Activated B cell treated with CpG ODN at 0.5 μM for 24 hours (primary cell): ENCODE measurements around the gene KCP. TPM values are rescaled to one million over a fixed set of nuclear protein-coding genes. Genes with fewer than 3 reads are reported as not detected.

Source experiments
- ATAC-seq: fragments of 200-7000 bp; cut with Tn5 transposase; one replicate; pipeline ENCODE4 v1.10.0; 2021; ENCODE audit warnings: low read depth, mild to moderate bottlenecking, moderate library complexity
- CTCF ChIA-PET: fragments of 350-600 bp; sonication (Branson Sonifier 250); formaldehyde crosslinking; loops from one replicate; lab custom pipeline; 2021; ENCODE audit warnings: antibody characterized with exemption; lab: Charles Lee
- POLR2A ChIA-PET: fragments of 350-600 bp; sonication (Branson Sonifier 250); formaldehyde crosslinking; loops from one replicate; lab custom pipeline; 2021; ENCODE audit warnings: antibody characterized with exemption; lab: Charles Lee
- DNase-seq: peaks from one replicate; pipeline ENCODE4 v3.0.0; 2022
- H3K27ac Mint-ChIP-seq: one replicate; pipeline ENCODE4 v1.8.0; 2020; ENCODE audit warnings: mixed read lengths
- H3K27me3 Mint-ChIP-seq: one replicate; pipeline ENCODE4 v1.8.0; 2021; ENCODE audit warnings: mixed read lengths
- H3K36me3 Mint-ChIP-seq: one replicate; pipeline ENCODE4 v1.8.0; 2021; ENCODE audit warnings: low read depth, mixed read lengths
- H3K4me1 Mint-ChIP-seq: one replicate; pipeline ENCODE4 v1.8.0; 2021; ENCODE audit warnings: mixed read lengths
- H3K4me3 Mint-ChIP-seq: one replicate; pipeline ENCODE4 v1.8.0; 2020; ENCODE audit warnings: mild to moderate bottlenecking, mixed read lengths
- H3K9me3 Mint-ChIP-seq: one replicate; pipeline ENCODE4 v1.8.0; 2020; ENCODE audit warnings: mixed read lengths
- CTCF ChIP-seq: fragments of 200-600 bp; IDR thresholded peaks from one replicate; pipeline ENCODE4 v1.8.0; 2022; ENCODE audit warnings: antibody characterized with exemption, mild to moderate bottlenecking
- intact Hi-C: fragments of 100-400 bp; cut with micrococcal nuclease; formaldehyde crosslinking; loops from one replicate; pipeline ENCODE4 v1.15.1; 2024
- total RNA-seq: library from RNA; stranded (reverse); gene quantifications from 2 replicates; pipeline ENCODE4 v1.2.3, GENCODE V29; 2022

Gene KCP
- total RNA-seq, 1 donor from 2014 or later: 4.1 TPM

GRCh38 chr7:128906001-128906765, 4.3 kb downstream of the KCP start:
- no peak overlapping the region for H3K4me3 Mint-ChIP-seq
- H3K27me3 Mint-ChIP-seq: peaks cover 16% of the 10 kb centered on the region
- H3K9me3 Mint-ChIP-seq: no peaks in the 10 kb centered on the region
- H3K4me1 Mint-ChIP-seq: peaks cover 15% of the 10 kb centered on the region
- ATAC-seq (no peak), DNase-seq (no peak)
- no peak overlapping the region for H3K27ac Mint-ChIP-seq
- ChIA-PET POLR2A (no interaction called here), CTCF (no interaction called here)
- intact Hi-C loops: loop anchor here (10.0 kb wide), 2 partner anchors 369 to 569 kb away; no protein-coding TSS in a partner anchor
- no peaks in the 10 kb centered on the region for H3K36me3 Mint-ChIP-seq
- TF ChIP-seq CTCF: no peak

- H3K27ac Mint-ChIP-seq: no peak overlapping the region
- H3K27me3 Mint-ChIP-seq: peaks cover 7% of the 10 kb centered on the region
- no peak for TF ChIP-seq CTCF
- peaks cover 8% of the 10 kb centered on the region for H3K4me1 Mint-ChIP-seq
- DNase-seq (no peak), ATAC-seq (peak; percentile 90)
- POLR2A ChIA-PET: interaction anchor here (1.4 to 2.5 kb wide), 2 partner anchors 10 to 35 kb away, joined by 4 to 7 read pairs; no protein-coding TSS in a partner anchor
- H3K4me3 Mint-ChIP-seq: no peak overlapping the region
- intact Hi-C loops: loop anchor here (1.0 to 10.0 kb wide), 9 partner anchors 36 to 570 kb away; no protein-coding TSS in a partner anchor
- no peaks in the 10 kb centered on the region for H3K36me3 Mint-ChIP-seq
- H3K9me3 Mint-ChIP-seq: no peaks in the 10 kb centered on the region
- CTCF ChIA-PET: interaction anchor here (0.8 to 2.6 kb wide), 3 partner anchors 185 to 187 kb away, joined by 3 to 18 read pairs (median 5); no protein-coding TSS in a partner anchor
These were observed 5.9 kb downstream of the KCP start for GRCh38 chr7:128904381-128905197.

- ATAC-seq: no peak
- POLR2A ChIA-PET: interaction anchor here (1.4 to 2.5 kb wide), 2 partner anchors 11 to 36 kb away, joined by 4 to 7 read pairs; no protein-coding TSS in a partner anchor
- no peaks in the 10 kb centered on the region for H3K27me3 Mint-ChIP-seq
These were observed 6.7 kb downstream of the KCP start for GRCh38 chr7:128903621-128904361.

More at GRCh38 chr7:128903621-128904361, 6.7 kb downstream of the KCP start:
- H3K27ac Mint-ChIP-seq: no peak overlapping the region
- peaks cover 8% of the 10 kb centered on the region for H3K4me1 Mint-ChIP-seq
- intact Hi-C loops: loop anchor here (1.0 to 10.0 kb wide), 9 partner anchors 37 to 571 kb away; no protein-coding TSS in a partner anchor
- no peak overlapping the region for H3K4me3 Mint-ChIP-seq
- H3K36me3 Mint-ChIP-seq: no peaks in the 10 kb centered on the region
- no peak for DNase-seq
- CTCF ChIA-PET: interaction anchor here (0.9 to 2.6 kb wide), 7 partner anchors 20 to 306 kb away, joined by 3 to 18 read pairs (median 4); no protein-coding TSS in a partner anchor
- no peak for TF ChIP-seq CTCF
- H3K9me3 Mint-ChIP-seq: no peaks in the 10 kb centered on the region
